SK-N-MC (cell line): ENCODE results near the gene ADCY9.

Experiments used
- DNase-seq: peaks from one replicate; pipeline ENCODE4 v3.0.0-alpha.2; 2011; ENCODE audit warnings: low read depth, low spot score
- H3K27ac ChIP-seq: fragments of 200-600 bp; sonication (generic); 2 replicates; pipeline ENCODE4 v1.5.1; 2016; ENCODE audit warnings: mixed run types
- H3K36me3 ChIP-seq: fragments of 200-600 bp; sonication (generic); 2 replicates; pipeline ENCODE4 v1.6.1; 2017; ENCODE audit warnings: antibody characterized with exemption, low read length, mixed read lengths; ENCODE audit not compliant: insufficient read depth
- H3K4me3 ChIP-seq: fragments of 200-600 bp; sonication (generic); 2 replicates; pipeline ENCODE4 v1.5.1; 2016
- H3K9ac ChIP-seq: fragments of 200-600 bp; sonication (generic); 2 replicates; pipeline ENCODE4 v1.8.0; 2017; ENCODE audit warnings: mixed run types, mixed read lengths; ENCODE audit not compliant: insufficient read length
- H3K9me3 ChIP-seq: fragments of 200-600 bp; sonication (generic); 2 replicates; pipeline ENCODE4 v1.6.1; 2017; ENCODE audit warnings: low read depth, mild to moderate bottlenecking, antibody characterized with exemption, low read length, moderate library complexity, mixed read lengths
- EZH2 ChIP-seq: fragments of 200-600 bp; sonication (generic); IDR thresholded peaks from one replicate; pipeline ENCODE4 v1.6.1; 2017; ENCODE audit warnings: antibody characterized with exemption
- FOXP2 ChIP-seq: optimal IDR thresholded peaks from 2 replicates; pipeline ENCODE3; 2011; ENCODE audit warnings: mild to moderate bottlenecking, moderate library complexity; ENCODE audit not compliant: insufficient read depth; ENCODE audit errors: extremely low read length, control extremely low read depth
- POLR2AphosphoS5 ChIP-seq: IDR thresholded peaks from 2 replicates; pipeline ENCODE4 v1.6.1; 2012; ENCODE audit warnings: mild to moderate bottlenecking, low read depth, low read length, borderline replicate concordance

Gene ADCY9

DNA sequence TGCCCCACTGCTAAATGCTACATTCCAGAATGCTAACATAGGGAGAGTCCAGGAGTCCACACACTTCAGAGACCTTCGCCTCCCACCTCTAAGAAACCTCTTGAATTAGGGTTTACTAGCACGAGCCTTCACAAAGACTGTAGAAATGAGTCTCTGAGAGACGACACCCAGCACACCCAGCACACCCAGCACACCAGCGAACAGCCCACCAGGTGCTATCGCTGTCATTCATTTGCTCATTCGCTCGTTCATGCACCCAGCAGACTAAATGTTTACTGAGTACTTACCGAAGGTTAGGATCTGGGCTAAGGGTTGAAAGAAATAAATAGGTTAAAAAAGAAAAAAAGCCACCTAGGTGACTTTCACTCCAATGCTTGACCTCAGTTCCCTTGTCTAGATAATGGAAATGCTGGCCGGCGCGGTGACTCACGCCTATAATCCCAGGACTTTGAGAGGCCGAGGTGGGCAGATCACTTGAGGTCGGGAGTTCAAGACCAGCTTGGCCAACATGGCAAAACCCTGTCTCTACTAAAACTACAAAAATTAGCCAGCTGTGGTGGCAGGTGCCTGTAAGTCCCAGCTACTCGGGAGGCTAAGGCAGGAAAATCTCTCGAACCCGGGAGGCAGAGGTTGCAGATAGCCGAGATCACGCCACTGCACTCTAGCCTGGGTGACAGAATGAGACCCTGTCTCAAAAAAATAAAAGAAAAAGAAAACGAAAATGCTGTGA, 100.8 kb downstream of the ADCY9 start:
- Histone ChIP-seq H3K4me3 (no peak overlapping the region), H3K27ac (no peak overlapping the region), H3K36me3 (no peaks in the 10 kb centered on the region), H3K9me3 (no peaks in the 10 kb centered on the region), H3K9ac (no peak overlapping the region)
- TF ChIP-seq FOXP2 = no peak
- no peak for TF ChIP-seq EZH2
- no peak for TF ChIP-seq POLR2AphosphoS5
- no peak for DNase-seq

DNA sequence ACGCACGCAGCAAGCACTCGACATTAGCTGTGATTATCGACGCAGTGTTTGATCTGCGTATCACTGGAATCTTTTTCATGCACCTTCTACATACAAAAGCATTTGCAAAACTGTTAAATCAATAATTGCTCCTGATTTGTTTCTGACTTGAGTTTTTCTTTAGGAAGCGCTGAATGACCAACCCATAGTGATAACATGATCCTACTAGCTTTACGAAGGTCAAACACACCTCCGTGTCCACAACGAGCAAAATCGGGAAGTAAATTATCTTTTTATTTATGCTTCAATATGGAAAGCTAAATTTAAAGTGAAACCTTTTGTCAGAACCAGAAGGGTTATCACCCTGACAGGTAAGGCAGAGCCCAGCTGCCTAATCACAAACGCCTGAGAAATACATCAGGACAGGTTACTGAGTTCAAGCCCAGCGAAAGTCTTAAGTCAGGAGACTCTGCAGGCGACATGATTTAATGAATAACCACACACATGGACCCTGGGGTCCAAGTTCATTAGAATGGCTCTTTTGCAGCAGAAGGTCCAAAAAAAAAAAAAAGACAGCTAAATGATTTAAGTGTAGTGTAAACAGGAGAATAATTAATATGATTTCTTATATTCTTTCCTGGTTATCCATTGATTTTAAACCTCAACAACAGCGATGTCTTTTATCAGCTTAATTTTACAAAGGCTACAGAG, 104.2 kb downstream of the ADCY9 start:
- Histone ChIP-seq H3K4me3 (no peak overlapping the region), H3K9me3 (no peaks in the 10 kb centered on the region), H3K27ac (no peak overlapping the region), H3K9ac (no peak overlapping the region), H3K36me3 (no peaks in the 10 kb centered on the region)
- TF ChIP-seq FOXP2 (no peak), POLR2AphosphoS5 (no peak), EZH2 (no peak)
- DNase-seq = no peak

- Histone ChIP-seq H3K4me3 (peak overlapping the region; percentile 14; the same call in 1 of the 2 replicates), H3K9me3 (no peaks in the 10 kb centered on the region), H3K9ac (peak overlapping the region; percentile 7), H3K36me3 (no peaks in the 10 kb centered on the region), H3K27ac (no peak overlapping the region)
- no peak for DNase-seq
- no peak for TF ChIP-seq EZH2
- no peak for TF ChIP-seq FOXP2
- TF ChIP-seq POLR2AphosphoS5 = no peak
Measured at GRCh38 chr16:4011225-4011939, 104.9 kb downstream of the ADCY9 start.

- no peak overlapping the region for H3K9ac ChIP-seq
- H3K36me3 ChIP-seq = no peaks in the 10 kb centered on the region
- TF ChIP-seq EZH2 (no peak), FOXP2 (no peak), POLR2AphosphoS5 (no peak)
- no peak overlapping the region for H3K4me3 ChIP-seq
- no peaks in the 10 kb centered on the region for H3K9me3 ChIP-seq
- no peak for DNase-seq
- H3K27ac ChIP-seq = no peak overlapping the region
Measured at GRCh38 chr16:4010225-4011158, 105.8 kb downstream of the ADCY9 start.

DNA sequence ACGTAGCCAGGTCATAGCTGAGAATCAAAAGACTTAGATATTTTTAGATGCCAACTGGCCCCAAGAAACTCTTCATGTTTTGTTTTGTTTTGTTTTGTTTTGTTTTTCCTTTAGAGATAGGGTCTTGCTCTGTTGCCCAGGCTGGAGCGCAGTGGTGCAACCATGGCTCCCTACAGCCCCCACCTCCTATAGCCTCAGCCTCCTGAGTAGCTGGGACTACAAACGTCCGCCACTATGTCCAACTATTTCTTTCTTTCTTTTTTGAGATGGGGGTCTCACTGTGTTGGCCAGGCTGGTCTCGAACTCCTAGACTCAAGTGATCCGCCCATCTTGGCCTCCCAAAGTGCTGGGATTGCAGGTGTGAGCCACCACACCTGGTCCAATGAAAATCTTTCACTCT, 107.1 kb downstream of the ADCY9 start:
- Histone ChIP-seq H3K9me3 (no peaks in the 10 kb centered on the region), H3K27ac (no peak overlapping the region), H3K36me3 (no peaks in the 10 kb centered on the region), H3K4me3 (no peak overlapping the region), H3K9ac (no peak overlapping the region)
- no peak for TF ChIP-seq FOXP2
- no peak for TF ChIP-seq EZH2
- TF ChIP-seq POLR2AphosphoS5 = no peak
- no peak for DNase-seq

DNA sequence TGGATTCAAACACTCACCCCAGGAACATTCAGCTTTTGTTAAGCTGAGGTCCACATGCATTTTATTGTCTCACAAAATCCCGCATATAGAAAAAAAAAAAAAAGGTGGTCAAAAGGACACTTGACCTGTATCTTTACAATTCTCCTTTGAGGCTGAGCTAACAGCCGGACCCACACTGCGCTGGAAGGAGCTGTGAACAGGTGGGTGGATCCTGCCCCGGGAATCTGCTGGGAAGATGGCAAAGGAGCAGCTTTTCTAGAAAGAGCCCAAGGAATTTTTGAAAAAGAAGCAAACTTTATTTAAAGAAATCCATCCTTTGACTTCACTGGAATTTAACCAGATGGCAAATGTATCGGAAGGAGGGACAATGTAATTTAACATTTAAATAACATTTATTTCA, 108.1 kb downstream of the ADCY9 start:
- no peak overlapping the region for H3K4me3 ChIP-seq
- DNase-seq = no peak
- no peak overlapping the region for H3K9ac ChIP-seq
- H3K27ac ChIP-seq = no peak overlapping the region
- H3K9me3 ChIP-seq = no peaks in the 10 kb centered on the region
- no peaks in the 10 kb centered on the region for H3K36me3 ChIP-seq
- TF ChIP-seq FOXP2 (no peak), EZH2 (no peak), POLR2AphosphoS5 (no peak)

- Histone ChIP-seq H3K4me3 (no peak overlapping the region), H3K36me3 (no peaks in the 10 kb centered on the region)
Measured at GRCh38 chr16:4006397-4006999, 109.7 kb downstream of the ADCY9 start.

More at GRCh38 chr16:4006397-4006999, 109.7 kb downstream of the ADCY9 start:
- no peak for DNase-seq
- TF ChIP-seq POLR2AphosphoS5 (no peak), FOXP2 (no peak), EZH2 (no peak)
- H3K27ac ChIP-seq = no peak overlapping the region
- H3K9me3 ChIP-seq = no peaks in the 10 kb centered on the region
- no peak overlapping the region for H3K9ac ChIP-seq
